Measurements from ENCODE around the gene PDE3A.

PDE3A gene

GRCh38 chr12:20497707-20498106 is 129.4 kb downstream of the PDE3A start:
- Histone ChIP-seq H3K14ac (ENCODE audit: low read length) (no peak overlapping the region), H3K36me3 (replicated peaks in 1 of 2; ENCODE audit: control insufficient read depth in 2 of 2, insufficient read depth in 2 of 2, low read length in 2 of 2) (no peaks in the 10 kb centered on the region), H3K9me3 (replicated peaks in 1 of 2; ENCODE audit: control insufficient read depth in 2 of 2, insufficient read depth in 1 of 2, low read depth in 1 of 2, low read length in 2 of 2) (no peaks in the 10 kb centered on the region), H2AK5ac (ENCODE audit: low read depth, low read length) (no peak overlapping the region), H3K4me3 (ENCODE audit: low read length in 2 of 2) (no peak overlapping the region), H3K9ac (ENCODE audit: low read depth, low read length, poor library complexity) (no peak overlapping the region), H2BK15ac (ENCODE audit: low read length) (no peak overlapping the region), H3K4me1 (ENCODE audit: control insufficient read depth in 2 of 2, insufficient read depth in 1 of 2, low read depth in 1 of 2, low read length in 2 of 2) (no peaks in the 10 kb centered on the region), H3K27me3 (ENCODE audit: control insufficient read depth in 3 of 3, insufficient read depth in 3 of 3, low read depth in 1 of 3, low read length in 3 of 3) (no peaks in the 10 kb centered on the region), H4K91ac (ENCODE audit: low read depth, low read length, poor library complexity) (no peak overlapping the region), H3K4me2 (ENCODE audit: insufficient read depth, low read length, poor library complexity, severe bottlenecking) (no peak overlapping the region), H3K23ac (ENCODE audit: low read depth, low read length, poor library complexity) (no peak overlapping the region), H2BK12ac (ENCODE audit: low read length) (no peak overlapping the region), H2BK5ac (ENCODE audit: low read length) (no peak overlapping the region), H3K18ac (ENCODE audit: low read length) (no peak overlapping the region), H4K8ac (ENCODE audit: low read depth, low read length) (no peak overlapping the region), H2AFZ (ENCODE audit: low read length) (no peak overlapping the region), H3K79me1 (ENCODE audit: low read depth, low read length) (no peaks in the 10 kb centered on the region), H2BK120ac (ENCODE audit: low read depth, low read length) (no peak overlapping the region), H3K27ac (replicated peaks; ENCODE audit: low read length) (no peak overlapping the region), H3K4ac (ENCODE audit: low read length) (no peak overlapping the region)
- no peak for DNase-seq (ENCODE audit: low spot score)
- WGBS, 2 donors (ENCODE audit: extremely low coverage in 2 of 2, insufficient read length in 2 of 2, insufficient replicate concordance in 1 of 2): no CpG with 5 or more reads among the region's 3 CpGs

DNA sequence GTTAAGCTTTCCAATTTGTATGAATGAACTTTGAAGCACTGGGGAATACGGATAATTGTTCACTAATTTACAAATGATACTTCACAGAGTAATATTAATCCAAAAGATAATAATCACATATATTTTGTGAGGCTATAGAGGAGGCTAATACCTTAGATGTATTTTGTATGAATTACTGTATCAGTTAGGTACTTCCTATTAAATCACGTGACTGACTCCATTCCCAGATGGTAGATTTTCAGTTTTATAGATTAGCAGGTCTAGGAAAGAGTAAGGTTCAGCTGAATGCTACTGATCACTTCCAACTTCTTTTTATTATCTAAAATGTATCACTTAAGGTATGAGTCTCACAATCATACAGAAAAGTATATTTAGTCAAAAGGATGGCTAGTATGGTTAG is 133.6 kb downstream of the PDE3A start:
- no CpG with 5 or more reads among the region's 2 CpGs for WGBS, 2 donors (ENCODE audit: extremely low coverage in 2 of 2, insufficient read length in 2 of 2, insufficient replicate concordance in 1 of 2)
- Histone ChIP-seq H2BK12ac (ENCODE audit: low read length) (no peak overlapping the region), H3K23ac (ENCODE audit: low read depth, low read length, poor library complexity) (no peak overlapping the region)

DNA sequence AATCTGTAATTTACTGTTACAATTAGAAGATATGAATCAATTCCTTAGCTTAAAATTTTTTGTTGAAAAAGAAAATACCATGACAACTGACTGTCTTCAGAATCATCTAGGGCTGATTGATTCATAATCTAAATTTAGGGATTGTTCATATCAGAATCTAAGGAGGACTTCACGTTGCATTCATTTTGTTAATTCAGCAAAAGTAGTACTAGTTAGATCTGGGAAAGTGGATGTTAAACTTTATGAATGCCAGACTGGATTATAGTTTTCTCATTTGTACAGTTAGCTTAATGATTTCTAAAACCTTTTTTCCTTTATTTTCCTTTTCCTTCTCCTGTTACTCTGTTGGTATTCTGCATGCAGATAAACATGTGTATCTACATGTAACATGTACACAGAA is 135.5 kb downstream of the PDE3A start:
- Histone ChIP-seq H3K14ac (ENCODE audit: low read length) (no peak overlapping the region), H3K4me2 (ENCODE audit: insufficient read depth, low read length, poor library complexity, severe bottlenecking) (no peak overlapping the region), H2BK5ac (ENCODE audit: low read length) (no peak overlapping the region), H3K18ac (ENCODE audit: low read length) (no peak overlapping the region), H2AFZ (ENCODE audit: low read length) (no peak overlapping the region), H3K27me3 (ENCODE audit: control insufficient read depth in 3 of 3, insufficient read depth in 3 of 3, low read depth in 1 of 3, low read length in 3 of 3) (no peaks in the 10 kb centered on the region), H3K27ac (replicated peaks; ENCODE audit: low read length) (no peak overlapping the region), H4K91ac (ENCODE audit: low read depth, low read length, poor library complexity) (no peak overlapping the region), H3K23ac (ENCODE audit: low read depth, low read length, poor library complexity) (no peak overlapping the region), H4K8ac (ENCODE audit: low read depth, low read length) (no peak overlapping the region), H3K4me3 (ENCODE audit: low read length in 2 of 2) (no peak overlapping the region), H2BK120ac (ENCODE audit: low read depth, low read length) (no peak overlapping the region), H2AK5ac (ENCODE audit: low read depth, low read length) (no peak overlapping the region), H2BK12ac (ENCODE audit: low read length) (no peak overlapping the region), H3K4ac (ENCODE audit: low read length) (no peak overlapping the region), H3K79me1 (ENCODE audit: low read depth, low read length) (no peaks in the 10 kb centered on the region), H3K9ac (ENCODE audit: low read depth, low read length, poor library complexity) (no peak overlapping the region), H3K9me3 (replicated peaks in 1 of 2; ENCODE audit: control insufficient read depth in 2 of 2, insufficient read depth in 1 of 2, low read depth in 1 of 2, low read length in 2 of 2) (no peaks in the 10 kb centered on the region), H2BK15ac (ENCODE audit: low read length) (no peak overlapping the region), H3K36me3 (replicated peaks in 1 of 2; ENCODE audit: control insufficient read depth in 2 of 2, insufficient read depth in 2 of 2, low read length in 2 of 2) (no peaks in the 10 kb centered on the region), H3K4me1 (ENCODE audit: control insufficient read depth in 2 of 2, insufficient read depth in 1 of 2, low read depth in 1 of 2, low read length in 2 of 2) (no peaks in the 10 kb centered on the region)
- no peak for DNase-seq (ENCODE audit: low spot score)
- no CpG with 5 or more reads among the region's 1 CpG for WGBS, 2 donors (ENCODE audit: extremely low coverage in 2 of 2, insufficient read length in 2 of 2, insufficient replicate concordance in 1 of 2)

More for the DNA sequence above, 133.6 kb downstream of the PDE3A start:
- H2BK15ac ChIP-seq (ENCODE audit: low read length): no peak overlapping the region
- H3K4me1 ChIP-seq (ENCODE audit: control insufficient read depth in 2 of 2, insufficient read depth in 1 of 2, low read depth in 1 of 2, low read length in 2 of 2): no peaks in the 10 kb centered on the region
- H3K79me1 ChIP-seq (ENCODE audit: low read depth, low read length): no peaks in the 10 kb centered on the region
- H3K4me2 ChIP-seq (ENCODE audit: insufficient read depth, low read length, poor library complexity, severe bottlenecking): no peak overlapping the region
- no peaks in the 10 kb centered on the region for H3K9me3 ChIP-seq (replicated peaks in 1 of 2; ENCODE audit: control insufficient read depth in 2 of 2, insufficient read depth in 1 of 2, low read depth in 1 of 2, low read length in 2 of 2)
- H4K91ac ChIP-seq (ENCODE audit: low read depth, low read length, poor library complexity): no peak overlapping the region
- H3K9ac ChIP-seq (ENCODE audit: low read depth, low read length, poor library complexity): no peak overlapping the region
- H3K4ac ChIP-seq (ENCODE audit: low read length): no peak overlapping the region
- H2BK120ac ChIP-seq (ENCODE audit: low read depth, low read length): no peak overlapping the region
- H3K27me3 ChIP-seq (ENCODE audit: control insufficient read depth in 3 of 3, insufficient read depth in 3 of 3, low read depth in 1 of 3, low read length in 3 of 3): no peaks in the 10 kb centered on the region
- no peak overlapping the region for H2BK5ac ChIP-seq (ENCODE audit: low read length)
- H3K27ac ChIP-seq (replicated peaks; ENCODE audit: low read length): no peak overlapping the region
- no peak overlapping the region for H2AK5ac ChIP-seq (ENCODE audit: low read depth, low read length)
- no peak overlapping the region for H2AFZ ChIP-seq (ENCODE audit: low read length)
- no peak overlapping the region for H4K8ac ChIP-seq (ENCODE audit: low read depth, low read length)
- H3K4me3 ChIP-seq (ENCODE audit: low read length in 2 of 2): no peak overlapping the region
- no peak overlapping the region for H3K18ac ChIP-seq (ENCODE audit: low read length)
- DNase-seq (ENCODE audit: low spot score): no peak
- H3K36me3 ChIP-seq (replicated peaks in 1 of 2; ENCODE audit: control insufficient read depth in 2 of 2, insufficient read depth in 2 of 2, low read length in 2 of 2): no peaks in the 10 kb centered on the region
- no peak overlapping the region for H3K14ac ChIP-seq (ENCODE audit: low read length)

DNA sequence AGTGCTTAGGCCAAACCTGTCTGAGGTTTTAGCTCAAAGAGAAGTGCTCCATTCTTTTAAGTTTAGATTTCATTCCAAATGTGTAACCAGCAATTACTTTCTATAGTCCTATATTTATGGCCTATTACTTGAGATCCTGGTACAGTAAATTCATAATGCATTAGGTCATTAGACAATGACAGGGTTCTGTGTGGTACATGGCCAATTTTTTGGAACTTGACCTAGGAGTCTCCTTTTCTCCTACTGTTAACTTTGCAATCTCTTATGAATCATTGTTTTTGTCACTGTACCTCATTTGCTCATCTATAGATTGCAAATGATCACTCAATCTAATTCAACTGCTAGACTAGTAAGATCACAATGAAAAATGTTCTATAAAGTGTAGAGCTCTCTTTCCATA is 136.7 kb downstream of the PDE3A start:
- no peak for DNase-seq (ENCODE audit: low spot score)
- no peak overlapping the region for H2AFZ ChIP-seq (ENCODE audit: low read length)
- H3K4me2 ChIP-seq (ENCODE audit: insufficient read depth, low read length, poor library complexity, severe bottlenecking): no peak overlapping the region
- no peak overlapping the region for H4K91ac ChIP-seq (ENCODE audit: low read depth, low read length, poor library complexity)
- H3K4ac ChIP-seq (ENCODE audit: low read length): no peak overlapping the region
- H3K27me3 ChIP-seq (ENCODE audit: control insufficient read depth in 3 of 3, insufficient read depth in 3 of 3, low read depth in 1 of 3, low read length in 3 of 3): no peaks in the 10 kb centered on the region
- H3K4me1 ChIP-seq (ENCODE audit: control insufficient read depth in 2 of 2, insufficient read depth in 1 of 2, low read depth in 1 of 2, low read length in 2 of 2): no peaks in the 10 kb centered on the region
- H4K8ac ChIP-seq (ENCODE audit: low read depth, low read length): no peak overlapping the region
- H3K79me1 ChIP-seq (ENCODE audit: low read depth, low read length): no peaks in the 10 kb centered on the region
- no peak overlapping the region for H2BK120ac ChIP-seq (ENCODE audit: low read depth, low read length)
- H2AK5ac ChIP-seq (ENCODE audit: low read depth, low read length): no peak overlapping the region
- no peak overlapping the region for H2BK15ac ChIP-seq (ENCODE audit: low read length)
- no peak overlapping the region for H3K23ac ChIP-seq (ENCODE audit: low read depth, low read length, poor library complexity)
- no peak overlapping the region for H3K4me3 ChIP-seq (ENCODE audit: low read length in 2 of 2)
- no peak overlapping the region for H2BK12ac ChIP-seq (ENCODE audit: low read length)
- no peaks in the 10 kb centered on the region for H3K9me3 ChIP-seq (replicated peaks in 1 of 2; ENCODE audit: control insufficient read depth in 2 of 2, insufficient read depth in 1 of 2, low read depth in 1 of 2, low read length in 2 of 2)
- H3K9ac ChIP-seq (ENCODE audit: low read depth, low read length, poor library complexity): no peak overlapping the region
- no peak overlapping the region for H3K18ac ChIP-seq (ENCODE audit: low read length)
- H3K27ac ChIP-seq (replicated peaks; ENCODE audit: low read length): no peak overlapping the region
- no peak overlapping the region for H2BK5ac ChIP-seq (ENCODE audit: low read length)
- no peaks in the 10 kb centered on the region for H3K36me3 ChIP-seq (replicated peaks in 1 of 2; ENCODE audit: control insufficient read depth in 2 of 2, insufficient read depth in 2 of 2, low read length in 2 of 2)
- H3K14ac ChIP-seq (ENCODE audit: low read length): no peak overlapping the region

Data from neuronal stem cell (in vitro differentiated cells).